KOPT-K1 (cell line): ENCODE measurements around the gene GEMIN2.
"Not testable (repeated sequence)": the region's sequence is repeated elsewhere in the genome, so short reads cannot be mapped to it uniquely, and the experiment has no call there.

Source experiments
- H3K27ac ChIP-seq: fragments of 200-600 bp; sonication (generic); 2 replicates; pipeline ENCODE4 v1.5.1; 2016; ENCODE audit warnings: antibody characterized with exemption, mild to moderate bottlenecking, low read depth, low read length; ENCODE audit not compliant: poor library complexity, severe bottlenecking
- H3K36me3 ChIP-seq: fragments of 200-600 bp; sonication (generic); 2 replicates; pipeline ENCODE4 v1.5.1; 2017; ENCODE audit warnings: antibody characterized with exemption, mild to moderate bottlenecking, low read length, moderate library complexity; ENCODE audit not compliant: insufficient read depth
- H3K9me3 ChIP-seq: fragments of 200-600 bp; sonication (generic); 2 replicates; pipeline ENCODE4 v1.5.1; 2017; ENCODE audit warnings: antibody characterized with exemption, low read length, mild to moderate bottlenecking; ENCODE audit not compliant: insufficient read depth, poor library complexity, severe bottlenecking

GEMIN2 gene

GRCh38 chr14:39102265-39102968 lies 11.7 kb upstream of the GEMIN2 start:
- Histone ChIP-seq H3K36me3 (no peaks in the 10 kb centered on the region), H3K9me3 (no peaks in the 10 kb centered on the region), H3K27ac (peak overlapping the region; percentile 83)

GRCh38 chr14:39102969-39103957 lies 10.9 kb upstream of the GEMIN2 start, which contains the start of gene SEC23A:
Gene SEC23A, minus strand, starts transcription at chr14:39103235. Its CDS starts 7,117 bp downstream, at chr14:39096118.
- Histone ChIP-seq H3K9me3 (no peaks in the 10 kb centered on the region), H3K27ac (peak within 1 kb of the TSS; percentile 83), H3K36me3 (no peaks in the 10 kb centered on the region)

- not testable (repeated sequence) for H3K36me3 ChIP-seq, H3K9me3 ChIP-seq
- H3K27ac ChIP-seq: peak overlapping the region; percentile 83
Measured at GRCh38 chr14:39104078-39104801, 9.9 kb upstream of the GEMIN2 start.

GRCh38 chr14:39107591-39107996 lies 6.5 kb upstream of the GEMIN2 start:
- no peaks in the 10 kb centered on the region for H3K9me3 ChIP-seq
- H3K36me3 ChIP-seq: no peaks in the 10 kb centered on the region
- no peak overlapping the region for H3K27ac ChIP-seq

- H3K27ac ChIP-seq: no peak overlapping the region
- H3K36me3 ChIP-seq: no peaks in the 10 kb centered on the region
Measured at GRCh38 chr14:39108791-39109190, 5.3 kb upstream of the GEMIN2 start.

GRCh38 chr14:39109893-39110715 lies 4.0 kb upstream of the GEMIN2 start:
- Histone ChIP-seq H3K27ac (no peak overlapping the region), H3K9me3 (no peaks in the 10 kb centered on the region)

More at GRCh38 chr14:39108791-39109190, 5.3 kb upstream of the GEMIN2 start:
- H3K9me3 ChIP-seq: no peaks in the 10 kb centered on the region

GRCh38 chr14:39113685-39114072 lies 444 bp upstream of the GEMIN2 start:
- Histone ChIP-seq H3K36me3 (peaks cover 16% of the 10 kb centered on the region), H3K27ac (peak overlapping the region; percentile 68), H3K9me3 (no peaks in the 10 kb centered on the region)

More at GRCh38 chr14:39109893-39110715, 4.0 kb upstream of the GEMIN2 start:
- no peaks in the 10 kb centered on the region for H3K36me3 ChIP-seq

- Histone ChIP-seq H3K9me3 (no peaks in the 10 kb centered on the region), H3K36me3 (peaks cover 93% of the 10 kb centered on the region), H3K27ac (no peak overlapping the region)
Measured at GRCh38 chr14:39122330-39123138, 8.4 kb downstream of the GEMIN2 start.

- H3K27ac ChIP-seq: not testable (repeated sequence)
- H3K36me3 ChIP-seq: peaks cover 85% of the 10 kb centered on the region
- peaks cover 16% of the 10 kb centered on the region for H3K9me3 ChIP-seq
Measured at GRCh38 chr14:39137835-39138234, 23.7 kb downstream of the GEMIN2 start.

GRCh38 chr14:39138440-39138839 lies 24.3 kb downstream of the GEMIN2 start:
- H3K9me3 ChIP-seq: peaks cover 16% of the 10 kb centered on the region
- no peak overlapping the region for H3K27ac ChIP-seq
- H3K36me3 ChIP-seq: peaks cover 83% of the 10 kb centered on the region

- Histone ChIP-seq H3K9me3 (peaks cover 16% of the 10 kb centered on the region), H3K27ac (no peak overlapping the region), H3K36me3 (peaks cover 65% of the 10 kb centered on the region)
Measured at GRCh38 chr14:39140170-39140569, 26.0 kb downstream of the GEMIN2 start.

- Histone ChIP-seq H3K9me3 (peaks cover 16% of the 10 kb centered on the region), H3K36me3 (peaks cover 60% of the 10 kb centered on the region)
- H3K27ac ChIP-seq: not testable (repeated sequence)
Measured at GRCh38 chr14:39141623-39142022, 27.5 kb downstream of the GEMIN2 start.

GRCh38 chr14:39143226-39143625 lies 29.1 kb downstream of the GEMIN2 start:
- Histone ChIP-seq H3K36me3 (peaks cover 60% of the 10 kb centered on the region), H3K9me3 (peaks cover 16% of the 10 kb centered on the region)
- H3K27ac ChIP-seq: not testable (repeated sequence)
